SHP77 treated with DMSO at 0.1 percent for 48 hours (cell line): Measurements from ENCODE around the gene PLAAT4.
"Not testable (repeated sequence)": the region's sequence is repeated elsewhere in the genome, so short reads cannot be mapped to it uniquely, and the experiment has no call there.

Source experiments
- DNase-seq: peaks from one replicate; lab custom pipeline; 2025; lab: John Stamatoyannopoulos, UW

The PLAAT4 gene

DNA sequence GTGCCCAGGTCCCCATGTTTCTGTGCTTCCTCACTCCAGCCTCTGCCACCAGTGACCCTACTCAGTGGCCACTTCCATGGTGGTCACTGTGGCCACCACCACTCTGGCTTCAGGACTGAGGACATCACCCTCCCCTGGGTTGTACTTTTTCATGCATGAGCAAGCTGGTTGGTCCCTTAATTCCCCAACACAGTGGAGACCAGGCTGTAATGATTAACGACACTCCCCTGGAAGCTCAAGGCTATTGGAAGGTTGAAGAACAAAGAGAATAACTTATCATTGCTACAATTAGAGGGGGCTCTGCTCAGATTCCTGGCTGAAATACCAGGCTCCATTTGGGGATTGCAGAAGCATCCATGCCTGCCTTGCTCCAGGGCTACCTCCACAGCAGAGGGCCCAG, 10.5 kb downstream of the PLAAT4 start:
- no peak for DNase-seq

- DNase-seq: no peak
These were observed 11.6 kb downstream of the PLAAT4 start for GRCh38 chr11:63548178-63548577.

DNA sequence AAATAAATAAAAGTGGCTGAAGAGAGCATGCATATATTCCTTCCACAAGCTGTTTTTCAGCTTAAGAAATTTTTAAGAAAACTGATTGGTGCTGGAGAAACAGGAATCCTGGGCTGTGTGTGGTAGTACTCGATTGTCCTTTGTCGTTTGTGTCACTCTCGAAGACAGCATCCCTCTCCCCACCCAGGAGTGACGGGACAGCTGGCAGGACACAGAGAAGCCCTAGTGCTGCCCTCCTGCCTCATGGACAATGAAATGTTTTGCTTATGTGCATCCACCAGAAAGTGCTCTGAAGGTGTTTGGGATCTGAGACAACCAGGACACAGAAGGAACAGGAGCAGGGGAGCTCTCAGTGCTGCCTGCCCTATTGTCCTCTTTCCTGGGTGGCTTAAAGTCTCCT, 12.8 kb downstream of the PLAAT4 start:
- no peak for DNase-seq

DNA sequence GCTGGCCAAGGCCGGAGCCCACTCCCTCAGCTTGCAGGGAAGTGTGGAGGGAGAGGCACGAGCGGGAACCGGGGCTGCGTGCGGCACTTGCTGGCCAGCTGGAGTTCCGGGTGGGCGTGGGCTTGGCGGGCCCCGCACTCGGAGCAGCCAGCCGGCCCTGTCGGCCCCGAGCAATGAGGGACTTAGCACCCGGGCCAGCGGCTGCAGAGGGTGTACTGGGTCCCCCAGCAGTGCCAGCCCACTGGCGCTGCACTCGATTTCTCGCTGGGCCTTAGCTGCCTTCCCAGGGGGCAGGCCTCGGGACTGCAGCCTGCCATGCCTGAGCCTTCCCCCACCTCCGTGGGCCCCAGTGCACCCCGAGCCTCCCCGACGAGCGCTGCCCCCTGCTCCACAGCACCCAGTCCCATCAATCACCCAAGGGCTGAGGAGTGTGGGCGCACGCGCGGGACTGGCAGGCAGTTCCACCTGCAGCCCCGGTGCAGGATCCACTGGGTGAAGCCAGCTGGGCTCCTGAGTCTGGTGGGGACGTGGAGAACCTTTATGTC, 13.6 kb downstream of the PLAAT4 start:
- DNase-seq: not testable (repeated sequence)

DNA sequence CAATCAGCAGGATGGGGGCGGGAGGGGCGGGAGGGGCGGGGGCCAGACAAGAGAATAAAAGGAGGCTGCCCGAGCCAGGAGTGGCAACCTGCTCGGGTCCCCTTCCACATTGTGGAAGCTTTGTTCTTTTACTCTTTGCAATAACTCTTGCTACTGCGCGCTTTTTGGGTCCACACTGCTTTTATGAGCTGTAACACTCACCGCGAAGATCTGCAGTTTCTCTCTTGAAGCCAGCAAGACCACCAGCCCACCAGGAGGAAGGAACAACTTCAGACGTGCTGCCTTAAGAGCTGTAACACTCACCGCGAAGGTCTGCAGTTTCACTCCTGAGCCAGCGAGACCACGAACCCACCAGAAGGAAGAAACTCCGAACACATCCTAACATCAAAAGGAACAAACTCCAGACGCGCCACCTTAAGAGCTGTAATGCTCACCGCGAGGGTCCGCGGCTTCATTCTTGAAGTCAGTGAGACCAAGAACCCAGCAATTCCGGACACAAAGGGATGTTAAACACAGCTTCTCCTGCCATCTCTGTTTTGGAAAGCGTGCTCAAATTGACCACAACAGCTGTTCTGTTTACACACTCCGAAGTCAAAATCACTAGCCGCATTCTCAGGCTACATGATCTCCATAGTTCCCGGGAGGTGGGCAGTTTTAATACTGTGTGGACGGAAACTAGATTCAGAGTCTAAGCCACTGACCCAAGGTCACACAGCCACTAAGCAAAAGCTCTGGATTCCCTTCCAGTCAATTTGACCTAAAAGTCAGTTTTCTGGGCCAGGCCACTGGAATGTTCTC, 14.7 kb downstream of the PLAAT4 start:
- no peak for DNase-seq

DNA sequence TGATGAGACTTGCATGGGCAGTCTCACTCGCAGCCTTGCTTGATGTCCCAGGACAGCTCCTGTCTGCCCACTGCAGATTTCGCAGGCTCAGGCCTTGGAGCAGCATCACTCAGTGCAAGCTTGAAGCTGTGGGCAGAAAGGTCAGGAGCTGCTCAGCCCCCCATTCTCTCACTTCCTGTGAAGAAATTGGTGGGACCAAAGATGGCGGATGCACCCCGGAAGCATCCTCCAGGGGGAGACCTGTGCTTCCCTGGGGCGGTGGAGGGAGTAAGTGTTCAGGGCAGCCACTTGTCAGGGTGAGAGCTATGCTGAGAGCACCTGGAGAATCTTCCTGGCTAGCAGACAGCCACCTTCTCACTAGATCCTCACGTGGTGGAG, 15.3 kb downstream of the PLAAT4 start:
- no peak for DNase-seq

GRCh38 chr11:63552921-63553320, 16.3 kb downstream of the PLAAT4 start:
- no peak for DNase-seq

DNA sequence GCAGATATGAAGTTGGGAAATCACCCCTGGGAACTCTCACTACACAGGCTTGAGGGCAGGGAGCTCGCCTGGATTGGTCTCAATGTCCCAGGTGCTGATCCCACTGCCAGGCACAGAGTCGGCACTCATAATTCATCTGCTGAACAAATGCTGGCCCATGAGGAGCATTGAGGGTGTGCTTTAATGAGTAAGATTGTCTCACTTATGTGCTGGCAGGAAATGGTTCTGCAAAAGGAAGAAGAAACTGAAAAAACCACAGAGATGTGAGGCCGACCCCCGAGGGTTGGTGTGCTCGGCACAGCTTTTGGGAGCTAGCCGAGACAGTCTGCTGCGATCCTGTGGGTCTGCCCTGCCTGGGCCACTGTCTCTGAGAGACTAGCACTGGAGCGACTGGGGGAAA, 17.2 kb downstream of the PLAAT4 start:
- no peak for DNase-seq

GRCh38 chr11:63554877-63555223, 18.2 kb downstream of the PLAAT4 start:
- DNase-seq: no peak

GRCh38 chr11:63556404-63557013, 19.9 kb downstream of the PLAAT4 start:
- DNase-seq: no peak

DNA sequence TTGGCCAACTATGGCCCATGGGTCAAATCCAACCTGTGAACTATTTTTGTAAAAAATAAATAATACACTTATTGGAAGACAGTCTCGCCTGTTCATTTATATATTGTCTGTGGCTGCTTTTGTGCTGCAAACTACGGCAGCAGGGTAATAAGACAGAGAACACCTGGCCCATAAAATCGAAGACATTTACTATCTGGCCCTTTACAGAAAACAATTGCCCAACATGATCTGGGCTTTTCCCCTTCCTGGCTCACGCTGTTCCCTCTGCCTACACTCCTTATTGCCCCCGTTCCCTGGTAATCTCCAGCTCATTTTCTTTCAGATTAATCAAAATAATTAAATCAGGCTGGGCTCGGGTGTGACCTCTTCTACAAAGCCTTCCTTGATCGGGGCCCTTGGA, 21.0 kb downstream of the PLAAT4 start:
- no peak for DNase-seq

DNA sequence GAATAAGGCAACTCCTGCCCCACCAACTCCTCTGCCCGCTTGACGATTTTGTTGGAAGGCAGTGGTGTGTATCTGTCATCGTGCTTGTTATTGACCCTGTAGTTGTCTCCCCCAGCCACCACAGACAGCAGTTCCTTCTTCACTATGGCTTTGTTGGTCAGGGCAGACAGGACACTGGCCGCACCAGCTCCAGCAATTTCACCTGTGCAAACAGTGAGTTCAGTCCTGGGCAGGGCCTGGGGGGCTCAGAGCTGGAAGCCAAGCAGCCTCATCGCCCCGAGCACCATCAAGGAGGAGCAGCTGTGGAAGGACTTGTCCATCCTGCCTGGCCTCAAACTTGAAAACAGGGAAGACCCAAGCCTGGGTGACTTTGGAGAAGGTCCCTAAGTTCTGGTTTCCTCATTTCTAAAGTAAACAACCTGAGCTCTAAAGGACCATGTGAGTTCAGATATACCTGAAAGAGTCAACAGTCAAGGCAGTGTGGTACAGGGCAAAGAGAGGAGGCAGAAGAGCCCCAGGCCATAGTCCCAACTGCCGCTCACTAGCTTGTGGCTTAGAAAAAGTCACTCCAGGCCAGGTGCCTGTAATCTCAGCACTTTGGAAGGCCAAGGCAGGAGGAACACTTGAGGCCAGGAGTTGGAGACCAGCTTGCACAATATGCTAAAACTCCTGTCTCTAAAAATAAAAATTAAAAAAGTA, 22.0 kb downstream of the PLAAT4 start:
- no peak for DNase-seq

GRCh38 chr11:63560506-63561180, 24.0 kb downstream of the PLAAT4 start:
- DNase-seq: no peak

DNA sequence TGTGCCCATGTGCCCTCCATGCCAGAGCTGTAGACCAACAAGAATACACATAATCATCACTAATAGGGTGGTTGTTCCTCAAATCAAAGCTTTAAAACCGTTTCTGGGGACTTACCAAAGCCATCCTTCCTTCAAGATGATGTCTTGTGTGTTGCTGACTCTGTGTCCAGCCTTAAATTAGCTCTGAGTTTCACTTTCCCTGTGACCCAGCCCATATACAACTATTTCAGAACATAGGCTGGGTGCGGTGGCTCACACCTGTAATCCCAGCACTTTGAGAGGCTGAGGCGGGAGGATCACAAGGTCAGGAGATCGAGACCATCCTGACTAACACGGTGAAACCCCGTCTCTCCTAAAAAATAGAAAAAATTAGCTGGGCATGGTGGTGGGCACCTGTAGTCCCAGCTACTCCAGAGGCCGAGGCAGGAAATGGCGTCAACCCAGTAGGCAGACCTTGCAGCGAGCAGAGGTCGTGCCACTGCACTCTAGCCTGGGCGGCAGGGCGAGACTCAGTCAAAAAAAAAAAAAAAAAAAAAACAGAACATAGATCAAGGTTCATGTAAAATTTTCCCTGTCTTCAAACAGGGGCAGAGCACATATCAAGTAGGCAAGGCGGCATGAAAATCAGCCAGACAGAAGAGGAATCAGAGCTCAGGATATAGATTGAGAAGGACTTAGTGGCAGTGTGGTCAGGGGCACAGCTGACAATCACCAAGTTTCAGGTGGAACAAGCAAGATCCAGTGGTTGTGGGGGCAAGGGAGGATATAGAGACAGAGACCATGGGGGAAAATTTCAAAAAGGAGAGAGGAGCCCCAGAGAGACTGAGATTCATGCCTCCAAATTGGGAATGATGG, 26.8 kb downstream of the PLAAT4 start, which contains the start of gene PLAAT2:
PLAAT2 (minus strand) TSS at position 179 of the 855 bp plus-strand sequence; CDS start at position 124, 55 bp downstream.
- no peak for DNase-seq

GRCh38 chr11:63564056-63564774, 27.6 kb downstream of the PLAAT4 start:
- DNase-seq: no peak

GRCh38 chr11:63564784-63565350, 28.3 kb downstream of the PLAAT4 start:
- no peak for DNase-seq

- DNase-seq: no peak
These were observed 30.6 kb downstream of the PLAAT4 start for GRCh38 chr11:63567044-63567840.

- DNase-seq: no peak
These were observed 33.0 kb downstream of the PLAAT4 start for GRCh38 chr11:63569570-63569969.

GRCh38 chr11:63572026-63572688, 35.5 kb downstream of the PLAAT4 start:
- DNase-seq: no peak
